Left ventricle myocardium inferior (tissue), 1 donor: ENCODE data around the gene CHD2. TPM values are rescaled to one million over a fixed set of nuclear protein-coding genes. Genes with fewer than 3 reads are reported as not detected.
A peak's percentile ranks its signal among the peaks of the same experiment; 100 is the strongest.

Source experiments
- DNase-seq: peaks from one replicate; pipeline ENCODE4 v3.0.0-alpha.2; 2020
- H3K27ac ChIP-seq: fragments of 200-600 bp; replicated peaks from 2 replicates; pipeline ENCODE4 v1.8.0; 2021
- H3K27me3 ChIP-seq: fragments of 200-600 bp; 2 replicates; pipeline ENCODE4 v1.8.0; 2021; ENCODE audit warnings: low read depth
- H3K36me3 ChIP-seq: fragments of 200-600 bp; 2 replicates; pipeline ENCODE4 v1.8.0; 2021
- H3K4me1 ChIP-seq: fragments of 200-600 bp; 2 replicates; pipeline ENCODE4 v1.8.0; 2021
- H3K4me3 ChIP-seq: fragments of 200-600 bp; 2 replicates; pipeline ENCODE4 v1.8.0; 2021; ENCODE audit warnings: mild to moderate bottlenecking, moderate library complexity
- H3K9me3 ChIP-seq: fragments of 200-600 bp; replicated peaks from 2 replicates; pipeline ENCODE4 v1.8.0; 2021
- CTCF ChIP-seq: fragments of 200-600 bp; IDR thresholded peaks from 2 replicates; pipeline ENCODE4 v1.8.0; 2021; ENCODE audit warnings: antibody characterized with exemption, mild to moderate bottlenecking, borderline replicate concordance
- intact Hi-C: fragments of 100-400 bp; cut with micrococcal nuclease; formaldehyde crosslinking; loops from one replicate; pipeline ENCODE4 v1.11.0; 2022
- total RNA-seq: library from RNA; stranded (reverse); fragmentation: NEBNext Ultra II Directional; extraction: Animal tissue kit (Norgen Biotek cat#: 25700); gene quantifications from one replicate; pipeline ENCODE4 v1.2.1, GENCODE V29; 2021
- donor health status: DM: no; HTN: yes; CAD: no; lungs with severe emphysema.

The CHD2 gene
- total RNA-seq, 1 donor from 2014 or later: 41.3 TPM

GRCh38 chr15:93020976-93021772 lies 121.0 kb downstream of the CHD2 start:
- Histone ChIP-seq H3K27me3 (no peaks in the 10 kb centered on the region), H3K4me3 (no peak overlapping the region), H3K4me1 (peaks cover 37% of the 10 kb centered on the region), H3K9me3 (no peaks in the 10 kb centered on the region), H3K36me3 (peaks cover 99% of the 10 kb centered on the region), H3K27ac (no peak overlapping the region)
- TF ChIP-seq CTCF: no peak
- no peak for DNase-seq
- intact Hi-C loops: no loop called here

- intact Hi-C loops: no loop called here
- H3K4me3 ChIP-seq: no peak overlapping the region
- no peak for DNase-seq
- peaks cover 68% of the 10 kb centered on the region for H3K4me1 ChIP-seq
- H3K27me3 ChIP-seq: no peaks in the 10 kb centered on the region
- no peak for TF ChIP-seq CTCF
- H3K9me3 ChIP-seq: no peaks in the 10 kb centered on the region
- peaks cover 82% of the 10 kb centered on the region for H3K36me3 ChIP-seq
- peak overlapping the region; percentile 25 for H3K27ac ChIP-seq
Measured at GRCh38 chr15:93024293-93024692, 124.2 kb downstream of the CHD2 start.

- no peaks in the 10 kb centered on the region for H3K27me3 ChIP-seq
- peaks cover 75% of the 10 kb centered on the region for H3K4me1 ChIP-seq
- no peak for DNase-seq
- no peaks in the 10 kb centered on the region for H3K9me3 ChIP-seq
- H3K36me3 ChIP-seq: peaks cover 75% of the 10 kb centered on the region
- H3K27ac ChIP-seq: peak overlapping the region; percentile 25
- intact Hi-C loops: loop anchor here (5.0 kb wide), 1 partner anchor 1097 kb away; no protein-coding TSS in a partner anchor
- no peak for TF ChIP-seq CTCF
- no peak overlapping the region for H3K4me3 ChIP-seq
Measured at GRCh38 chr15:93024716-93025624, 124.8 kb downstream of the CHD2 start.

- intact Hi-C loops: loop anchor here (5.0 kb wide), 1 partner anchor 1097 kb away; no protein-coding TSS in a partner anchor
- no peak for DNase-seq
- peak overlapping the region; percentile 25 for H3K27ac ChIP-seq
- no peaks in the 10 kb centered on the region for H3K9me3 ChIP-seq
- H3K27me3 ChIP-seq: no peaks in the 10 kb centered on the region
- peaks cover 69% of the 10 kb centered on the region for H3K36me3 ChIP-seq
- H3K4me1 ChIP-seq: peaks cover 81% of the 10 kb centered on the region
- H3K4me3 ChIP-seq: no peak overlapping the region
- no peak for TF ChIP-seq CTCF
Measured at GRCh38 chr15:93025625-93025982, 125.5 kb downstream of the CHD2 start.

- Histone ChIP-seq H3K36me3 (peaks cover 61% of the 10 kb centered on the region), H3K27me3 (no peaks in the 10 kb centered on the region), H3K4me3 (no peak overlapping the region), H3K4me1 (peaks cover 80% of the 10 kb centered on the region), H3K27ac (peak overlapping the region; percentile 92), H3K9me3 (no peaks in the 10 kb centered on the region)
- intact Hi-C loops: loop anchor here (5.0 kb wide), 1 partner anchor 1096 kb away; no protein-coding TSS in a partner anchor
- no peak for DNase-seq
- no peak for TF ChIP-seq CTCF
Measured at GRCh38 chr15:93026380-93026817, 126.3 kb downstream of the CHD2 start.
